Right lobe of liver (tissue), 4 donors: ENCODE measurements around the gene NRBF2.

Experiments used
- POLR2A ChIP-seq: fragments of 450-650 bp; IDR thresholded peaks from one replicate; pipeline ENCODE4 v1.6.1; 2017; ENCODE audit warnings: antibody characterized with exemption, mild to moderate bottlenecking
- TF ChIP-seq, protein P1 (sequence below), 4 donors: fragments of 200-600 bp in 3 of 4; fragments of 450-650 bp in 1 of 4; IDR thresholded peaks; one replicate each; pipeline versions ENCODE4 v1.5.1 to v1.8.0; 2016 to 2022; ENCODE audit warnings: antibody characterized with exemption in 4 of 4, mild to moderate bottlenecking in 2 of 4
- donor health status: DM: no; HTN: no; CAD: no.
- donor health status: DM: no; HTN: no; CAD: no.
- donor health status: DM: no; HTN: yes; CAD: no.

DNA sequence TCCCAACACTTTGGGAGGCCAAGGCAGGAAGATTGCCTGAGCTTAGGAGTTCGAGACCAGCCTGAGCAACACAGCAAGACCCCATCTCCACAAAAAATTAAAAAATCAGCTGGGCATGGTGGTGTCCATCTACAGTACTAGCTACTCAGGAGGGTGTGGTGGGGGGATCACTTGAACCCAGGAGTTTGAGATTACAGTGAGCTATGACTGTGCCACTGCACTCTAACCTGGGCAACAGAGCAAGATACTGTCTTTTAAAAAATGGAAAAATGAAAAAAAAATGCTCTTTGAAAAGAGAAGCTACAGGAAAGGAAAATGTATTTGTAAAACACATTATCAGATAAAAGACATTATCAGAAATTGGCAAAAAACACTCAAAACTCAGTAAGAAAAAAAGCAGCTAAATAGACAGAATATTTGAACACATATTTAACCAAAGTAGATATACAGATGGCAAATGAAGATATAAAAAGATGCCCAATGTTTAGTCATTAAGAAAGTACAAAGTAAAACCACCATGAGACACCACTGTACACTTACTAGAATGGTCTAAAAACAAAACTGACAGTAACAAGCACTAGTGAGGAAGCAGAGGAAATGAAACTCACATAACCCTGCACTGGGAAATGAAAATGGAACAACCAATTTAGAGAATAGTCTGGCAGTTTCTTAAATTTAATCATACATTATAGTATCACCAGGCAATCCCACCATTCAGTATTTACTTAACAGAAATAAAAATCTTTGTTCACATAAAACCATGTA, 40.5 kb downstream of the NRBF2 start:
- no peak for TF ChIP-seq POLR2A
- TF ChIP-seq, protein P1, sequence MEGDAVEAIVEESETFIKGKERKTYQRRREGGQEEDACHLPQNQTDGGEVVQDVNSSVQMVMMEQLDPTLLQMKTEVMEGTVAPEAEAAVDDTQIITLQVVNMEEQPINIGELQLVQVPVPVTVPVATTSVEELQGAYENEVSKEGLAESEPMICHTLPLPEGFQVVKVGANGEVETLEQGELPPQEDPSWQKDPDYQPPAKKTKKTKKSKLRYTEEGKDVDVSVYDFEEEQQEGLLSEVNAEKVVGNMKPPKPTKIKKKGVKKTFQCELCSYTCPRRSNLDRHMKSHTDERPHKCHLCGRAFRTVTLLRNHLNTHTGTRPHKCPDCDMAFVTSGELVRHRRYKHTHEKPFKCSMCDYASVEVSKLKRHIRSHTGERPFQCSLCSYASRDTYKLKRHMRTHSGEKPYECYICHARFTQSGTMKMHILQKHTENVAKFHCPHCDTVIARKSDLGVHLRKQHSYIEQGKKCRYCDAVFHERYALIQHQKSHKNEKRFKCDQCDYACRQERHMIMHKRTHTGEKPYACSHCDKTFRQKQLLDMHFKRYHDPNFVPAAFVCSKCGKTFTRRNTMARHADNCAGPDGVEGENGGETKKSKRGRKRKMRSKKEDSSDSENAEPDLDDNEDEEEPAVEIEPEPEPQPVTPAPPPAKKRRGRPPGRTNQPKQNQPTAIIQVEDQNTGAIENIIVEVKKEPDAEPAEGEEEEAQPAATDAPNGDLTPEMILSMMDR (IDR thresholded peaks at IDR 0.05): no peak
